Neural progenitor cell (in vitro differentiated cells): ENCODE measurements around the gene PSMD8. TPM values are rescaled to one million over a fixed set of nuclear protein-coding genes. Genes with fewer than 3 reads are reported as not detected.

ENCODE experiments used
- DNase-seq: peaks from one replicate; pipeline ENCODE4 v3.0.0-alpha.2; 2016; ENCODE audit warnings: low spot score
- H2AFZ ChIP-seq: fragments of 200-600 bp; sonication (generic); replicated peaks from 2 replicates; pipeline ENCODE4 v1.6.1; 2016; ENCODE audit warnings: antibody characterized with exemption
- H3F3A ChIP-seq: fragments of 200-600 bp; sonication (generic); 2 replicates; pipeline ENCODE4 v1.6.1; 2016; ENCODE audit warnings: antibody characterized with exemption, low read depth
- H3K27ac ChIP-seq: fragments of 200-600 bp; sonication (generic); 2 replicates; pipeline ENCODE4 v1.5.1; 2016; ENCODE audit warnings: mild to moderate bottlenecking
- H3K27me3 ChIP-seq: fragments of 200-600 bp; sonication (generic); 2 replicates; pipeline ENCODE4 v1.6.1; 2016; ENCODE audit warnings: mild to moderate bottlenecking, moderate library complexity
- H3K36me3 ChIP-seq: fragments of 200-600 bp; sonication (generic); 2 replicates; pipeline ENCODE4 v1.5.1; 2016
- H3K4me1 ChIP-seq: fragments of 200-600 bp; sonication (generic); 2 replicates; pipeline ENCODE4 v1.6.1; 2016; ENCODE audit warnings: mixed run types
- H3K4me2 ChIP-seq: fragments of 200-600 bp; sonication (generic); 2 replicates; pipeline ENCODE4 v1.6.1; 2016
- H3K4me3 ChIP-seq: fragments of 200-600 bp; sonication (generic); 2 replicates; pipeline ENCODE4 v1.5.1; 2016
- H3K79me2 ChIP-seq: fragments of 200-600 bp; sonication (generic); 2 replicates; pipeline ENCODE4 v1.6.1; 2016; ENCODE audit warnings: low read depth
- H3K9ac ChIP-seq: fragments of 200-600 bp; sonication (generic); 2 replicates; pipeline ENCODE4 v1.6.1; 2016
- H3K9me3 ChIP-seq: fragments of 200-600 bp; sonication (generic); 2 replicates; pipeline ENCODE4 v1.5.1; 2016; ENCODE audit warnings: low read depth
- H4K20me1 ChIP-seq: fragments of 200-600 bp; sonication (generic); 2 replicates; pipeline ENCODE4 v1.6.1; 2016; ENCODE audit warnings: low read depth
- H3K27ac Mint-ChIP-seq: 3 replicates; pipeline ENCODE4 v1.8.0; 2021; ENCODE audit warnings: mixed read lengths
- H3K27me3 Mint-ChIP-seq: 2 replicates; pipeline ENCODE4 v1.8.0; 2022; ENCODE audit warnings: low read depth, mild to moderate bottlenecking, inconsistent platforms, moderate library complexity, mixed read lengths; ENCODE audit not compliant: insufficient read depth
- H3K36me3 Mint-ChIP-seq: 3 replicates; pipeline ENCODE4 v1.8.0; 2021; ENCODE audit warnings: mixed read lengths
- H3K4me1 Mint-ChIP-seq: 3 replicates; pipeline ENCODE4 v1.8.0; 2021; ENCODE audit warnings: mixed read lengths
- H3K4me3 Mint-ChIP-seq: 3 replicates; pipeline ENCODE4 v1.8.0; 2021; ENCODE audit warnings: mild to moderate bottlenecking, moderate library complexity, mixed read lengths
- H3K9me3 Mint-ChIP-seq: 3 replicates; pipeline ENCODE4 v1.8.0; 2020; ENCODE audit warnings: mixed read lengths
- EZH2 ChIP-seq: fragments of 200-600 bp; sonication (generic); IDR thresholded peaks from 2 replicates; pipeline ENCODE4 v1.6.1; 2017; ENCODE audit warnings: antibody characterized with exemption, mild to moderate bottlenecking, moderate library complexity
- EZH2phosphoT487 ChIP-seq: fragments of 200-600 bp; sonication (generic); IDR thresholded peaks from 2 replicates; pipeline ENCODE4 v1.6.1; 2017; ENCODE audit warnings: antibody characterized with exemption
- total RNA-seq: library from RNA; depleted of rRNA; stranded (reverse); fragments of >200 nt; gene quantifications from 2 replicates; pipeline ENCODE4 v1.2.3, GENCODE V29; 2015; ENCODE audit warnings: low replicate concordance
- TF ChIP-seq, protein P1 (sequence below): fragments of 200-600 bp; sonication (generic); IDR thresholded peaks from 2 replicates; pipeline ENCODE4 v1.5.1; 2017; ENCODE audit warnings: antibody characterized with exemption, mild to moderate bottlenecking

The PSMD8 gene
- total RNA-seq, 1 donor from 2014 or later: 119 TPM

DNA sequence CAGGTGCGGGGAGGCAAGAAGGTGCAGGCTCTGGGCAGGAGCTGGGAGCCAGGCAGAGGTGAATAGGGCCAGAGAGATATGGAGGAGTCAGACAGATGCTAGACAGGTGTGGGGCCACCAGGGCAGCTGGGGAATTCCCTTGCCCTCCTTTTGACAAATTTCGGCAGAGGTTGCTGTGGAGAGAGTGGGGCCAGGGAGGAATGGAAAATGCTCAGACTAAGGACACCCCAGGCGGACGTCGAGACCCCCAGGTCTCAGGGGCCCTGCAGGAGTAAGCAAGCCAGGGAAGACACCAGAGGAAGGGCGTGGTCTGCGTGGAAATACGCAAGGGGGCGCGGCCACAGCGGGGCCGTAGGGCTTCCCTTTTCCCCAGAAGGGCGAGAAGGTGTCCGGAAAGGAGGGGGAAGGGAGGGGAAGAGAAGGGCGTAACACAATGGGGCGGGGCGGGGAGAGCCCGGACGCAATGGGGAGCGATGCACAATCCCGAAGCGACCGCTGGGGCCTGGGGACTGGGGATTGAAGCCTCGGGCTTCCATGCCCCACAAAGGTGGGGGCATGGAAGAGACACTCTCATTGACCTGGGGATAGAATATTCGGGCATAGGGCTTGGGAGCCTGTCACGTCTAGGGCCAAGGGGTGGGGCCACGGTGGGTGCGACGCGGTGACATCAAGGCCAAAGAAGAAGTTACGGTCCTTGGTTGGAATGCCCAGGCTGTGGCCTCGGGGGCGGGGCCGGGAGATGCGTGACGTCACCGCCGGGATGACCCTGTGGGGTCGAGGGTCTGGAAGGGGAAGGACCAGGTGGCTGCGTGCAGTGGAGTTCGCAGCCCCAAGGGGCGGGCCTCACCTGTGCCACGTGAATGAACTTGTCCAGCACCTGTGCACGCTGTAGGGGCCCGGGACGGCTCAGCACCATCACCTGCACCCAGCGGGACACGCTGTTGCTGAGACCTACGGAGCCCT, 43.5 kb downstream of the PSMD8 start:
- no peaks in the 10 kb centered on the region for H3K36me3 Mint-ChIP-seq
- peaks cover 24% of the 10 kb centered on the region for H3K27me3 ChIP-seq
- peaks cover 26% of the 10 kb centered on the region for H3K27me3 Mint-ChIP-seq
- H3K9ac ChIP-seq: no peak overlapping the region
- H3F3A ChIP-seq: peaks cover 6% of the 10 kb centered on the region
- H3K4me2 ChIP-seq: peak overlapping the region; percentile 80
- peak overlapping the region; percentile 6 for H3K27ac Mint-ChIP-seq
- TF ChIP-seq, protein P1, sequence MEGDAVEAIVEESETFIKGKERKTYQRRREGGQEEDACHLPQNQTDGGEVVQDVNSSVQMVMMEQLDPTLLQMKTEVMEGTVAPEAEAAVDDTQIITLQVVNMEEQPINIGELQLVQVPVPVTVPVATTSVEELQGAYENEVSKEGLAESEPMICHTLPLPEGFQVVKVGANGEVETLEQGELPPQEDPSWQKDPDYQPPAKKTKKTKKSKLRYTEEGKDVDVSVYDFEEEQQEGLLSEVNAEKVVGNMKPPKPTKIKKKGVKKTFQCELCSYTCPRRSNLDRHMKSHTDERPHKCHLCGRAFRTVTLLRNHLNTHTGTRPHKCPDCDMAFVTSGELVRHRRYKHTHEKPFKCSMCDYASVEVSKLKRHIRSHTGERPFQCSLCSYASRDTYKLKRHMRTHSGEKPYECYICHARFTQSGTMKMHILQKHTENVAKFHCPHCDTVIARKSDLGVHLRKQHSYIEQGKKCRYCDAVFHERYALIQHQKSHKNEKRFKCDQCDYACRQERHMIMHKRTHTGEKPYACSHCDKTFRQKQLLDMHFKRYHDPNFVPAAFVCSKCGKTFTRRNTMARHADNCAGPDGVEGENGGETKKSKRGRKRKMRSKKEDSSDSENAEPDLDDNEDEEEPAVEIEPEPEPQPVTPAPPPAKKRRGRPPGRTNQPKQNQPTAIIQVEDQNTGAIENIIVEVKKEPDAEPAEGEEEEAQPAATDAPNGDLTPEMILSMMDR: peak; percentile 21
- no peak for TF ChIP-seq EZH2phosphoT487
- H3K4me3 ChIP-seq: peak overlapping the region; percentile 53
- peaks cover 11% of the 10 kb centered on the region for H3K4me1 Mint-ChIP-seq
- no peaks in the 10 kb centered on the region for H3K9me3 Mint-ChIP-seq
- H3K36me3 ChIP-seq: no peaks in the 10 kb centered on the region
- H3K9me3 ChIP-seq: no peaks in the 10 kb centered on the region
- H4K20me1 ChIP-seq: no peaks in the 10 kb centered on the region
- H2AFZ ChIP-seq: peak overlapping the region; percentile 70
- peak; percentile 84 for DNase-seq
- H3K79me2 ChIP-seq: no peaks in the 10 kb centered on the region
- peak overlapping the region; percentile 86 for H3K4me3 Mint-ChIP-seq
- H3K4me1 ChIP-seq: no peaks in the 10 kb centered on the region
- H3K27ac ChIP-seq: no peak overlapping the region

DNA sequence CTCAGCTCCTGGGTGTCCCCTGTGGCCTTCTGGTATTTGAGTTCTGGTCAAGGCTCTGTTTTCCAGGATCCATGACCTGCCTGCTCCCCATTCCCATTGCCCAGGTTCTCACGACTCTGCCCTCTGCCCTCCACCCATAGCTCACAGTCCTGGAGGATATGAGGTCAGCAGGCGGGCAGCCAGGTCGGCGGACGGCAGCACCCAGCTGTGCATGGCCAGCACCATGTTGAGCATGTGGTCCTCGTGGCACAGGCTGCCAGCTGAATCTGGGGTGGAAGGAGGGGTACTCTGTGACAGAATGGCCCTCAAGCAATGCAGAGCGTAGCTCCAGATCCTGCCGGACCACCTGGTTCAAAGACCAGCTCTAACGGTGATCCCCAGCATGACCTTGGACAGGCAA, 46.6 kb downstream of the PSMD8 start:
- Histone ChIP-seq H3K27me3 (peaks cover 24% of the 10 kb centered on the region), H3K9ac (no peak overlapping the region), H3K9me3 (no peaks in the 10 kb centered on the region), H3F3A (peaks cover 6% of the 10 kb centered on the region), H3K4me3 (no peak overlapping the region), H2AFZ (no peak overlapping the region), H3K27ac (no peak overlapping the region), H3K36me3 (no peaks in the 10 kb centered on the region), H3K79me2 (no peaks in the 10 kb centered on the region), H3K4me2 (no peak overlapping the region), H4K20me1 (no peaks in the 10 kb centered on the region), H3K4me1 (peaks cover 5% of the 10 kb centered on the region)
- Mint-ChIP-seq H3K4me3 (no peak overlapping the region), H3K27me3 (peaks cover 22% of the 10 kb centered on the region), H3K9me3 (no peaks in the 10 kb centered on the region), H3K36me3 (no peaks in the 10 kb centered on the region), H3K27ac (no peak overlapping the region), H3K4me1 (peaks cover 13% of the 10 kb centered on the region)
- no peak for DNase-seq
- TF ChIP-seq EZH2 (no peak), EZH2phosphoT487 (no peak)
- TF ChIP-seq, protein P1: no peak

- no peak overlapping the region for H3K27ac Mint-ChIP-seq
- Histone ChIP-seq H3K4me1 (peaks cover 10% of the 10 kb centered on the region), H3K27me3 (peaks cover 24% of the 10 kb centered on the region), H3K79me2 (no peaks in the 10 kb centered on the region), H3K9me3 (no peaks in the 10 kb centered on the region), H3K4me2 (no peak overlapping the region), H3K27ac (no peak overlapping the region), H3K9ac (no peak overlapping the region), H3F3A (peaks cover 6% of the 10 kb centered on the region), H4K20me1 (no peaks in the 10 kb centered on the region), H3K4me3 (no peak overlapping the region), H2AFZ (no peak overlapping the region), H3K36me3 (no peaks in the 10 kb centered on the region)
- TF ChIP-seq, protein P1: no peak
- TF ChIP-seq EZH2: no peak
- TF ChIP-seq EZH2phosphoT487: no peak
- H3K4me3 Mint-ChIP-seq: no peak overlapping the region
- no peak for DNase-seq
- H3K4me1 Mint-ChIP-seq: peaks cover 18% of the 10 kb centered on the region
- H3K36me3 Mint-ChIP-seq: no peaks in the 10 kb centered on the region
- H3K9me3 Mint-ChIP-seq: no peaks in the 10 kb centered on the region
- H3K27me3 Mint-ChIP-seq: peaks cover 26% of the 10 kb centered on the region
These were observed 47.5 kb downstream of the PSMD8 start for GRCh38 chr19:38421856-38422255.
